ENCODE results near the gene TMEM126A. TPM values are rescaled to one million over a fixed set of nuclear protein-coding genes. Genes with fewer than 3 reads are reported as not detected.
A peak's percentile ranks its signal among the peaks of the same experiment; 100 is the strongest.

The TMEM126A gene
- total and polyA plus RNA-seq, 2 of the 13 experiments (the other 11 are each of a cell fraction or from before 2014, with no cell fraction given), result 59.5 to 66.9 TPM

DNA sequence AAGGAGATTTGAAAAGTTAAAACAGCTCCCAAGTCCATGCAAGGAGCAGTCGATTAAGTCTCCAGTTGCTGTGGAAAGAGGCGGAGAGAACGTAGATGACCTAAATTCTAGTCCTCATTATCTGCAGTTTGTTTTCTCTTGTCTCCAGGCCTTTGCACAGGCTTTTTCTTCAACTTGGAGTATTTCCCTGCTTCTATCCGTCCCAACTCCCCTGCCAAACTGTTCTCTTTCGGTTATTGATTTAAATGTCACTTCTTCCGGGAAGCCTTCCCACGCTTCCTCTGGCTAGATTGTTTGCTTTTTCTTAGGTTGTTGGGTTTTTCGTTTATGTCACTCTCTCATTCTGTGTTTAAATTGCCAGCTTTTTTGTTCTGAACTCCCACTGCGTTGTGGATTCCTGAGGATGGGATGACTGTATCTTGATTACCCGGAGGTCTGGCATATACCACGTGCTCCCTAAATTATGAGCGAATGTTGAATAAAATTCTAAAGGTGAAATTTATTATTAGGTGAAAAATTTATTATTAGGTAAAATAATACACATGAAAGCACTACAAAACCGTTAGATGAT, 18.9 kb upstream of the TMEM126A start (continued):
- TF ChIP-seq ETV5 (CRISPR knock-in tag; IDR thresholded peaks at IDR 0.05; ENCODE audit: borderline replicate concordance), result 0 out of 2 replicates have a peak, but pooled peaks have one; percentile 13
- TF ChIP-seq, protein P1, sequence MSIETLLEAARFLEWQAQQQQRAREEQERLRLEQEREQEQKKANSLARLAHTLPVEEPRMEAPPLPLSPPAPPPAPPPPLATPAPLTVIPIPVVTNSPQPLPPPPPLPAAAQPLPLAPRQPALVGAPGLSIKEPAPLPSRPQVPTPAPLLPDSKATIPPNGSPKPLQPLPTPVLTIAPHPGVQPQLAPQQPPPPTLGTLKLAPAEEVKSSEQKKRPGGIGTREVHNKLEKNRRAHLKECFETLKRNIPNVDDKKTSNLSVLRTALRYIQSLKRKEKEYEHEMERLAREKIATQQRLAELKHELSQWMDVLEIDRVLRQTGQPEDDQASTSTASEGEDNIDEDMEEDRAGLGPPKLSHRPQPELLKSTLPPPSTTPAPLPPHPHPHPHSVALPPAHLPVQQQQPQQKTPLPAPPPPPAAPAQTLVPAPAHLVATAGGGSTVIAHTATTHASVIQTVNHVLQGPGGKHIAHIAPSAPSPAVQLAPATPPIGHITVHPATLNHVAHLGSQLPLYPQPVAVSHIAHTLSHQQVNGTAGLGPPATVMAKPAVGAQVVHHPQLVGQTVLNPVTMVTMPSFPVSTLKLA (IDR thresholded peaks at IDR 0.05), result peak; percentile 30; the same call in 1 of the 2 replicates
- TF ChIP-seq KDM5A (IDR thresholded peaks at IDR 0.05; ENCODE audit: borderline replicate concordance, low read length), result peak; percentile 63; the same call in 1 of the 2 replicates
- no peak for TF ChIP-seq ZNF10 (CRISPR knock-in tag; IDR thresholded peaks at IDR 0.05; ENCODE audit: borderline replicate concordance, low read depth)
- TF ChIP-seq PHF20 (CRISPR knock-in tag; IDR thresholded peaks at IDR 0.05), result peak; percentile 31; the same call in 1 of the 2 replicates
- TF ChIP-seq, protein P2, sequence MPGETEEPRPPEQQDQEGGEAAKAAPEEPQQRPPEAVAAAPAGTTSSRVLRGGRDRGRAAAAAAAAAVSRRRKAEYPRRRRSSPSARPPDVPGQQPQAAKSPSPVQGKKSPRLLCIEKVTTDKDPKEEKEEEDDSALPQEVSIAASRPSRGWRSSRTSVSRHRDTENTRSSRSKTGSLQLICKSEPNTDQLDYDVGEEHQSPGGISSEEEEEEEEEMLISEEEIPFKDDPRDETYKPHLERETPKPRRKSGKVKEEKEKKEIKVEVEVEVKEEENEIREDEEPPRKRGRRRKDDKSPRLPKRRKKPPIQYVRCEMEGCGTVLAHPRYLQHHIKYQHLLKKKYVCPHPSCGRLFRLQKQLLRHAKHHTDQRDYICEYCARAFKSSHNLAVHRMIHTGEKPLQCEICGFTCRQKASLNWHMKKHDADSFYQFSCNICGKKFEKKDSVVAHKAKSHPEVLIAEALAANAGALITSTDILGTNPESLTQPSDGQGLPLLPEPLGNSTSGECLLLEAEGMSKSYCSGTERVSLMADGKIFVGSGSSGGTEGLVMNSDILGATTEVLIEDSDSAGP (CRISPR knock-in tag; IDR thresholded peaks at IDR 0.05; ENCODE audit: borderline replicate concordance), result no peak
- 0 out of 2 replicates have a peak, but pooled peaks have one; percentile 72 for TF ChIP-seq ZSCAN30 (CRISPR knock-in tag; IDR thresholded peaks at IDR 0.05)
- TF ChIP-seq ZNF225 (CRISPR knock-in tag; IDR thresholded peaks at IDR 0.05), result no peak
- TF ChIP-seq PCBP2 (optimal IDR thresholded peaks at IDR 0.05; ENCODE audit: low read depth, low read length, poor library complexity, severe bottlenecking), result no peak
- TF ChIP-seq ONECUT2 (CRISPR knock-in tag; IDR thresholded peaks at IDR 0.05), result peak; percentile 78
- TF ChIP-seq, protein P3, sequence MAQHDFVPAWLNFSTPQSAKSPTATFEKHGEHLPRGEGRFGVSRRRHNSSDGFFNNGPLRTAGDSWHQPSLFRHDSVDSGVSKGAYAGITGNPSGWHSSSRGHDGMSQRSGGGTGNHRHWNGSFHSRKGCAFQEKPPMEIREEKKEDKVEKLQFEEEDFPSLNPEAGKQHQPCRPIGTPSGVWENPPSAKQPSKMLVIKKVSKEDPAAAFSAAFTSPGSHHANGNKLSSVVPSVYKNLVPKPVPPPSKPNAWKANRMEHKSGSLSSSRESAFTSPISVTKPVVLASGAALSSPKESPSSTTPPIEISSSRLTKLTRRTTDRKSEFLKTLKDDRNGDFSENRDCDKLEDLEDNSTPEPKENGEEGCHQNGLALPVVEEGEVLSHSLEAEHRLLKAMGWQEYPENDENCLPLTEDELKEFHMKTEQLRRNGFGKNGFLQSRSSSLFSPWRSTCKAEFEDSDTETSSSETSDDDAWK (CRISPR knock-in tag; IDR thresholded peaks at IDR 0.05), result no peak
- TF ChIP-seq, protein P4, sequence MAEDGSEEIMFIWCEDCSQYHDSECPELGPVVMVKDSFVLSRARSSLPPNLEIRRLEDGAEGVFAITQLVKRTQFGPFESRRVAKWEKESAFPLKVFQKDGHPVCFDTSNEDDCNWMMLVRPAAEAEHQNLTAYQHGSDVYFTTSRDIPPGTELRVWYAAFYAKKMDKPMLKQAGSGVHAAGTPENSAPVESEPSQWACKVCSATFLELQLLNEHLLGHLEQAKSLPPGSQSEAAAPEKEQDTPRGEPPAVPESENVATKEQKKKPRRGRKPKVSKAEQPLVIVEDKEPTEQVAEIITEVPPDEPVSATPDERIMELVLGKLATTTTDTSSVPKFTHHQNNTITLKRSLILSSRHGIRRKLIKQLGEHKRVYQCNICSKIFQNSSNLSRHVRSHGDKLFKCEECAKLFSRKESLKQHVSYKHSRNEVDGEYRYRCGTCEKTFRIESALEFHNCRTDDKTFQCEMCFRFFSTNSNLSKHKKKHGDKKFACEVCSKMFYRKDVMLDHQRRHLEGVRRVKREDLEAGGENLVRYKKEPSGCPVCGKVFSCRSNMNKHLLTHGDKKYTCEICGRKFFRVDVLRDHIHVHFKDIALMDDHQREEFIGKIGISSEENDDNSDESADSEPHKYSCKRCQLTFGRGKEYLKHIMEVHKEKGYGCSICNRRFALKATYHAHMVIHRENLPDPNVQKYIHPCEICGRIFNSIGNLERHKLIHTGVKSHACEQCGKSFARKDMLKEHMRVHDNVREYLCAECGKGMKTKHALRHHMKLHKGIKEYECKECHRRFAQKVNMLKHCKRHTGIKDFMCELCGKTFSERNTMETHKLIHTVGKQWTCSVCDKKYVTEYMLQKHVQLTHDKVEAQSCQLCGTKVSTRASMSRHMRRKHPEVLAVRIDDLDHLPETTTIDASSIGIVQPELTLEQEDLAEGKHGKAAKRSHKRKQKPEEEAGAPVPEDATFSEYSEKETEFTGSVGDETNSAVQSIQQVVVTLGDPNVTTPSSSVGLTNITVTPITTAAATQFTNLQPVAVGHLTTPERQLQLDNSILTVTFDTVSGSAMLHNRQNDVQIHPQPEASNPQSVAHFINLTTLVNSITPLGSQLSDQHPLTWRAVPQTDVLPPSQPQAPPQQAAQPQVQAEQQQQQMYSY (CRISPR knock-in tag; IDR thresholded peaks at IDR 0.05), result no peak
- no peak for TF ChIP-seq ZNF775 (CRISPR knock-in tag; IDR thresholded peaks at IDR 0.05; ENCODE audit: borderline replicate concordance)
- peak; percentile 84 for TF ChIP-seq ZFP36 (IDR thresholded peaks at IDR 0.05; ENCODE audit: borderline replicate concordance, low read depth, low read length, partially characterized antibody)
- TF ChIP-seq IRF2 (CRISPR knock-in tag; IDR thresholded peaks at IDR 0.05), result no peak
- 0 out of 2 replicates have a peak, but pooled peaks have one; percentile 77 for TF ChIP-seq RORA (CRISPR knock-in tag; IDR thresholded peaks at IDR 0.05)

Data from HepG2 (cell line).